ENCODE results near the gene MYH7B. TPM values are rescaled to one million over a fixed set of nuclear protein-coding genes. Genes with fewer than 3 reads are reported as not detected.

The MYH7B gene
- total RNA-seq, 1 donor from 2014 or later, result 5.6 TPM

GRCh38 chr20:34987288-34988190 is 31.9 kb downstream of the MYH7B start:
- DNase-seq (ENCODE audit: low spot score) (no peak), ATAC-seq (peak; percentile 6)
- intact Hi-C loops (cut with DNase I), result no loop called here

GRCh38 chr20:34988191-34988540 is 32.5 kb downstream of the MYH7B start:
- no peak for DNase-seq (ENCODE audit: low spot score)
- intact Hi-C loops (cut with DNase I), result no loop called here
- no peak for ATAC-seq

DNA sequence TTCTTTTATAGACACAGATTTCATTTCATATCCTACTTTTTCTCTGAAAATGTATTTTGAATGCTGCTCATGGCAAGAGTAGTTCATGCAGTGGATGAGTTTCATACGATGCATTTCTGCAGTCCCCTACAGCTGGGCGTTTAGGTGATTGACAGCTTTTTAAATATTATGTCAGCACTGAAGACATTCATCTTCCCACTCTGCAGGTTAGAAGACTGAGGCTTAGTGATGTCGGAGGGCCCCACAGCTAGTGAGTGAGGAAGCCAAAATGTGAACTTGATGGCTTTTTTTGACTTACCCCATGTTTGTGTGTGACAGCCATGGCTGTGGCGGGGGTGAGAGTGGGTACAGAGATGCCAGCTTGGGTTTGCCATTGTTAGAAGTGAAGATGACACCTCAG is 33.5 kb downstream of the MYH7B start:
- intact Hi-C loops (cut with DNase I), result no loop called here
- ATAC-seq (no peak), DNase-seq (ENCODE audit: low spot score) (no peak)

GRCh38 chr20:34989670-34990069 is 34.0 kb downstream of the MYH7B start:
- DNase-seq (ENCODE audit: low spot score), result no peak
- intact Hi-C loops (cut with DNase I), result no loop called here
- ATAC-seq, result no peak

GRCh38 chr20:34990231-34990630 is 34.6 kb downstream of the MYH7B start:
- DNase-seq (ENCODE audit: low spot score) (no peak), ATAC-seq (no peak)
- intact Hi-C loops (cut with DNase I), result no loop called here

- DNase-seq (ENCODE audit: low spot score), result no peak
- intact Hi-C loops (cut with DNase I), result no loop called here
- ATAC-seq, result no peak
Observed at GRCh38 chr20:34990661-34991214, 35.1 kb downstream of the MYH7B start.

- no peak for ATAC-seq
- intact Hi-C loops (cut with DNase I), result no loop called here
- DNase-seq (ENCODE audit: low spot score), result no peak
Observed at GRCh38 chr20:34992751-34993417, 37.2 kb downstream of the MYH7B start.

DNA sequence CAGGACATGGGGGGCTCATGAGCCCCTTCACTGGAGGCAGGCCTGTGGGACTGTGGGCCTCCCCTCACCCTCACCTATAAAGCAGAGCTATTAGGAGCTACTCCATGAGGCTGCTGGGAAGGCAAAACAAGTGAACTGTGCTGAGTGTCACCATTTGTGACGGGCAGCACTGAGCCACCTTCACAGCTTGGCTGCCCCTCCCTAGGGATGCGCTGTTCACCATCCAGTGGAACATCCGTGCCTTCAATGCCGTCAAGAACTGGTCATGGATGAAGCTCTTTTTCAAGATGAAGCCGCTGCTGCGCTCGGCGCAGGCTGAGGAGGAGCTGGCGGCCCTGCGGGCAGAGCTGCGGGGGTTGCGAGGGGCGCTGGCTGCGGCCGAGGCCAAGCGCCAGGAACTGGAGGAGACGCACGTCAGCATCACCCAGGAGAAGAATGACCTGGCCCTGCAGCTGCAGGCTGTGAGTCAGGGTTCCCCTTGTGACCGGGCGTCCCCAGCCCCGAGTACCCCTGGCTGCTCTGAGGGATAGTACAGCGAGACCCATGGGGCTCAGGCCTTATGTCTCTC is 38.4 kb downstream of the MYH7B start:
- DNase-seq (ENCODE audit: low spot score) (no peak), ATAC-seq (no peak)
- intact Hi-C loops (cut with DNase I), result no loop called here

GRCh38 chr20:34994509-34995131 is 39.0 kb downstream of the MYH7B start:
- DNase-seq (ENCODE audit: low spot score) (no peak), ATAC-seq (no peak)
- intact Hi-C loops (cut with DNase I), result no loop called here

DNA sequence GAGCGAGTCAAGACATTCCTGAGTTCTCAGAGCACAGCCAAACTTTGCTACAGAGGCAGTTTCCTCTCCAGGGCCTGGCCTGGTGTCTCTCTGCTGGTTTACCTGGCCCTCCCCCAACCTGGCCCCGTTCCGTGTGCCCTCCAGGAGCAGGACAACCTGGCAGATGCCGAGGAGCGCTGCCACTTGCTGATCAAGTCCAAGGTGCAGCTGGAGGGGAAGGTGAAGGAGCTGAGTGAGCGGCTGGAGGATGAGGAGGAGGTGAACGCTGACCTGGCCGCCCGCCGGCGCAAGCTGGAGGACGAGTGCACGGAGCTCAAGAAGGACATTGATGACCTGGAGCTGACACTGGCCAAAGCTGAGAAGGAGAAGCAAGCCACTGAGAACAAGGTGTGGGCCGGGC is 39.5 kb downstream of the MYH7B start:
- intact Hi-C loops (cut with DNase I), result no loop called here
- DNase-seq (ENCODE audit: low spot score) (no peak), ATAC-seq (no peak)

- DNase-seq (ENCODE audit: low spot score), result no peak
- ATAC-seq, result no peak
- intact Hi-C loops (cut with DNase I), result no loop called here
Observed at GRCh38 chr20:34995696-34996095, 40.0 kb downstream of the MYH7B start.

- intact Hi-C loops (cut with DNase I), result no loop called here
- ATAC-seq (no peak), DNase-seq (ENCODE audit: low spot score) (no peak)
Observed at GRCh38 chr20:34996243-34997028, 40.8 kb downstream of the MYH7B start.

- peak; percentile 71 for ATAC-seq
- intact Hi-C loops (cut with DNase I), result no loop called here
- peak; percentile 76 for DNase-seq (ENCODE audit: low spot score)
Observed at GRCh38 chr20:34997131-34997561, 41.5 kb downstream of the MYH7B start.

GRCh38 chr20:34997774-34998173 is 42.1 kb downstream of the MYH7B start:
- intact Hi-C loops (cut with DNase I), result no loop called here
- DNase-seq (ENCODE audit: low spot score) (no peak), ATAC-seq (no peak)

DNA sequence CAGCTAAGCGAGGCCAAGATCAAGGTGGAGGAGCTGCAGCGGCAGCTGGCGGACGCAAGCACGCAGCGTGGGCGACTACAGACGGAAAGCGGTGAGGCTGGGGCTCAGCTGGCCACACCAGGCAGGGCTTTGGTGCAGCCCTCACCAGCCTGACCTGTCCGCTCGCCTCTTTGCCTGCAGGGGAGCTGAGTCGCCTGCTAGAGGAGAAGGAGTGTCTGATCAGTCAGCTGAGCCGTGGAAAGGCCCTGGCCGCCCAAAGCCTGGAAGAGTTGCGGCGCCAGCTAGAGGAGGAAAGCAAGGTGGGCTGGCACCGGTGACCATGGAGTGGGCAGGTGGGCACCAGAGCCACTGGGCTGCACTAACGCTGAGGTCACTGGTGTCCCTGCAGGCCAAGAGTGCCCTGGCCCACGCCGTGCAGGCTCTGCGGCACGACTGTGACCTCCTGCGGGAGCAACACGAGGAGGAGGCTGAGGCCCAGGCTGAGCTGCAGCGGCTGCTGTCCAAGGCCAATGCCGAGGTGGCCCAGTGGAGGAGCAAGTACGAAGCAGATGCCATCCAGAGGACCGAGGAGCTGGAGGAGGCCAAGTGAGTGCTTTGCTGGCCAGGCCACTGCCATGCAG is 42.8 kb downstream of the MYH7B start:
- intact Hi-C loops (cut with DNase I), result no loop called here
- DNase-seq (ENCODE audit: low spot score) (no peak), ATAC-seq (no peak)

DNA sequence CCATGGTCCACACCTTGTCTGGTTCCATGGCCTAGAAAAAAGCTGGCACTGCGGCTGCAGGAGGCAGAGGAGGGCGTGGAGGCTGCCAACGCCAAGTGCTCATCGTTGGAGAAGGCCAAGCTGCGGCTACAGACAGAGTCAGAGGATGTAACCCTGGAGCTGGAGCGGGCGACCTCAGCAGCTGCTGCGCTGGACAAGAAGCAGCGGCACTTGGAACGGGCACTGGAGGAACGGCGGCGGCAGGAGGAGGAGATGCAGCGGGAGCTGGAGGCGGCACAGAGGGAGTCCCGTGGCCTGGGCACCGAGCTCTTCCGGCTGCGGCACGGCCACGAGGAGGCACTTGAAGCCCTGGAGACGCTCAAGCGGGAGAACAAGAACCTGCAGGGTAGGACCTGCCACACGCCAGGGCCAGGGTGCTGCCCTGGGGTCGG is 43.4 kb downstream of the MYH7B start:
- ATAC-seq (no peak), DNase-seq (ENCODE audit: low spot score) (no peak)
- intact Hi-C loops (cut with DNase I), result no loop called here

- intact Hi-C loops (cut with DNase I), result no loop called here
- DNase-seq (ENCODE audit: low spot score), result no peak
- no peak for ATAC-seq
Observed at GRCh38 chr20:34999782-35000181, 44.1 kb downstream of the MYH7B start.

DNA sequence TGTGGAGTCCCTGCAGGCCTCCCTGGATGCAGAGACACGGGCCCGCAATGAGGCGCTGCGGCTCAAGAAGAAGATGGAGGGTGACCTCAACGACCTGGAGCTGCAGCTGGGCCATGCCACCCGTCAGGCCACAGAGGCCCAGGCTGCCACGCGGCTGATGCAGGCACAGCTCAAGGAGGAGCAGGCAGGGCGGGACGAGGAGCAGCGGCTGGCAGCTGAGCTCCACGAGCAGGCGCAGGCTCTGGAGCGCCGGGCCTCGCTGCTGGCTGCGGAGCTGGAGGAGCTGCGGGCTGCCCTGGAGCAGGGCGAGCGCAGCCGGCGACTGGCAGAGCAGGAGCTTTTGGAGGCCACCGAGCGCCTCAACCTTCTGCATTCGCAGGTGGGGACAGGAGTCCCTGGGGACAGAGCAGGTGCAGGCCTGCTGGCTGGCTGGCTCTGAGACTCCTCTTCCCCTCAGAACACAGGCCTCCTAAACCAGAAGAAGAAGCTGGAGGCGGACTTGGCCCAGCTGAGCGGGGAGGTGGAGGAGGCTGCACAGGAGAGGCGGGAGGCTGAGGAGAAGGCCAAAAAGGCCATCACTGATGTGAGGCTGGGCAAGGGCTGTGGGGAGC is 44.7 kb downstream of the MYH7B start:
- no peak for DNase-seq (ENCODE audit: low spot score)
- ATAC-seq, result no peak
- intact Hi-C loops (cut with DNase I), result no loop called here
